HG02981 (cell line): Measurements from ENCODE around the gene ZBTB43.
A peak's percentile ranks its signal among the peaks of the same experiment; 100 is the strongest.
"Not testable (repeated sequence)": the region's sequence is repeated elsewhere in the genome, so short reads cannot be mapped to it uniquely, and the experiment has no call there.

ENCODE experiments used
- ATAC-seq: cut with Tn5 transposase; IDR thresholded peaks from one replicate; pipeline ENCODE4 v1.9.1; 2021; ENCODE audit warnings: mild to moderate bottlenecking, moderate library complexity; ENCODE audit not compliant: unreplicated experiment

Gene ZBTB43

DNA sequence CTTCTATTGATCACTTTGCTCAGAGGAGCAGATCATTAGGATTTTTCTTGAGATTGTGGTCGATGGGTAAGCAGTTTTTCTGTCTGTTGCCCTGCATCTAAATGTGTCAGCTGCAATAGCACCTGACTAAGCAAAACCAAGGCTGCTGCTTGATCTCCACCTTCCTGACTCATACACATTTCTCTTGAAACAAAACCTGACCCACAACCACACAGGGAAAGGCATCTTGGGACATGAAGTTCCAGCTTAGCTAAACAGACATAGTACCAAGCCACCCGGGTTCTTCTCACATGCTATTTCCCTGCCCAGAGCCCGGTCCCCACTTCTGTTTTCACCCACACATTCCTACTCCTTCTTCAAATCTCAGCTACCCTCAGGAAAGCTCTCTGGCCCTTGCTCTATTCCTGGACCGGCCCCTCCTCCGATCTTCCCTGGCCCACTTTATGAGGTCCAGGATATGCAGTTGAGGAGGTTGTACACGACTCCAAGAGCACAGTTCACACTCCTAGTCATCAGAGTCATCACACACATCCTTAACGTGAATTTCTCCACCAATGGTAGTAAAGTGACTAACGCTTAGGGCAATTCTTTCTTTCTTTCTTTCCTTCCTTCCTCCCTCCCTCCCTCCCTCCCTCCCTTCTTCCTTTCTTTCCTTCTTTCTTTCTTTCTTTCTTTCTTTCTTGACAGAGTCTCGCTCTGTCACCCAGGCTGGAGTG lies 16.0 kb upstream of the ZBTB43 start:
- no peak for ATAC-seq

DNA sequence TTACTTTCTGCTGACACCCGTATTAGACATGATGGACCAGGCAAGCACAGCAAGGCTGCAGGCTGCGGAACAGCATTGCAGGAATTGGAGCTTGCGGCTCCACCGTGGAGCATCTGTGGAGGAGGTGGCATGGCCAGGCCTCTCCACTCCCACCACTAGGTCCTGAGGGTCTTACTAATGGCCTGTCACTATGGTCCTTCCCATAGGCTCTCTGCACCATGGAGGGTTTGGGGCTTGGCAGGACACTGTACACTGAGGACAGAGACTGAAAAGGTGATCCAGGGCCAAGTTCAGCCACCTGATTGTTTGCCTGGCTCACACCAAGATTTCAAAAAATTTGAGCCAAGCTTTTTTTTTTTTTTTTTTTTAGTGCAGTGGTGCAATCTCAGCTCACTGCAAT lies 14.3 kb upstream of the ZBTB43 start:
- ATAC-seq = no peak

DNA sequence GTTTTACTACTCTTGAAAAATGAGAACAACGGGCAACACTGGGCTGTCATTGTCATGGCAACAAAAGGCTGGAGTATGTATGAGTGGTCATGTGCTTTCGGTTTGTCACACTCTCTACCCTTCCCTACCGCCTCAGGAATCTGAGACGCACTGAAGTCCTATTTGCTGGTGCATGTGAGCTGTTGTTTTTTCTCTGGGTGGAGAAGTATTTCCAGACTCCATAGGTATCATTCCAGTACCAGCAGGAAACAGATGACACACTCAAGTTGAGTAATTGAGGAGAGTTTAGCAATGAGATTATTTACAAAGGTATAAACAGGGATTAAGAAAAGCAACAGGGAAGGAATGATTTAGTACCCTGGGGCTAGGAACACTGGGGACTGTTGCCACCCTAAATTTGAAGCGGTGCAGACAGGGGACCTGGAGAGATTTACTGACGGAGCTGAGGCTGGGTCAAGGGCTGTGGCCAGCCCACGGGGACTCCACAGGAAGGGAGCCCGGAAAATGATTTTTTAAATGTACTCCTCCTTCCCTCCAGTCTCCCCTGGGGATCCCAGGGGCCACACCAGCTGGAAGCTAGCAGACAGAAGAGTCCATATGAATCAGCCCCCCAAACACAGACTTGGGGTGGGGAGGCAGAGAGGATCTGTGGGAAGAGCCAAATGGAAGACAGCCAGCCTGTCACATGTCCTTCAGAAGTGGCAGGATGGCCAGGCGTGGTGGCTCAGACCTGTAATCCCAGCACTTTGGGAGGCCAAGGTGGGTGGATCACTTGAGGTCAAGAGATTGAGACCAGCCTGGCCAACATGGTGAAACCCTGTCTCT lies 13.2 kb upstream of the ZBTB43 start:
- no peak for ATAC-seq

DNA sequence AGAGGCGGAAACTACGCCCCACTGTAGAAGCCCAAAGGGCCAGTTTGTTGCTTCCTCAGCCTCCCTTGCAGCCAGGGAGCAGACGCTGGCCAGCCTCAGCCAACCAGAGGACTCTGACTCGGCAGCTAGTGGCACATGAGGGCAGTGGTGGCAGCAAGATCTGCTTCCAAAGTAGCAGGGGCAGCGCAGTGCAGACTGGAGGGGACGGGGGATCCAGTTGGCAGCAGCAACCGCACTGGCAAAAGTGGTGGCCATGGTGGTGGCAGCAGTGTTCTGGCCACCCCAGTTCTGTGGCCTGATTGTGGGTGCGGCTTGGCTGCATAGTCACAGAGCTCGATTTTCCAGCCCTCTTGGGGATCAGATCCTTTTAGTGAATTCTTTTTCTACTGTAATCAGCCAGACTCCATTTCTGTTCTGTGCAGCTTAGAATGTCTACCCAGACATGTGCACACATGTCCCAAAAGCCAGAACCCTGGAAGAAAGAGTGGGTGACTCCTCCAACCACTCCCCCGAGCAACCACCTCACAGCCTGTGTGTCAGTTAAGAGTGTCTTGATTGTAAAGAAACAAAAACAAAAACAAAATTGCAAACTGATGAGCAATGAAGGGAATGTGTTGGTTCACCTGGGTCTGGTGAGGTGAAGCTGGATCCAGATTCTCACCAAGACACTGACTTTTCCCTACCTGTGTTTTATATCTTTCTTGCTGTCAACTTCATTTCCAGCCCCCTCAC lies 11.0 kb upstream of the ZBTB43 start:
- ATAC-seq = no peak

DNA sequence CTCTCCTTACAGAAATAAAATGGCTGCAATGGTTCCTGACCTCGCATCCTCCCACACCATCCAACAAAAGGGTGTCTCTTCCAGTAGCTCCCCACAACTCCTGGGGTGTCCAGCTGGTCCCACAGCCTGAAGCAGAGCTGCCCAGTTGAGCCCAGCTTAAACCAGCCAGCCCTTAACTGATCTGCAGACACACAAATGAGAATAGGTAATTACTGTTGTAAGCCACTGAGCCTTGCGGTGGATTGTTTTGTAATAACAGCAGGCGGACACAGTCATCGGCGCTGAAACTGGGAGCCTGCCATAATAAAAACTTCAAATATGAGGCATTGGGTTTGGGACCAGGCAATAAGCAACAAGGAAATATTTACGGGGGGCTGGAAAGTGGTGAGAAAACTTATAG lies 10.4 kb upstream of the ZBTB43 start:
- ATAC-seq = no peak

DNA sequence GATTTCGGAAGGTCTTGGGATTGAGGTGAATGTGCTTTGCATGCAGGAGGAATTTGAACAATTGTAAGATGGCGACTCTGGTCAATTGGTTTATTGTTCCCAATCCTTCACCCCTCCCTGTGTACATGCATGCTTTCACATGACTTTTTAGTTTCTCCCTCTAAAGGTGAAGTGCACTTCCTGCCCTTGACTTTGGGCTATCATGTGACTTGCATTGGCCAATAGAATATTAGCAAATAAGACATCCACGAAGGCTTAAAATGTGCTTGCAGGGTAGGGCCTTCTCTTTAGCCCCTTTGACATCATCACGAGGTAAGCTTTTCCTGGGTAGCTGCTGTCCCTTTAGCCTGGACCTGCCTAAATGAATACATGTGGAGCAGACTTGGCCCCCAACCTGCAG lies 8.1 kb upstream of the ZBTB43 start:
- ATAC-seq = no peak

DNA sequence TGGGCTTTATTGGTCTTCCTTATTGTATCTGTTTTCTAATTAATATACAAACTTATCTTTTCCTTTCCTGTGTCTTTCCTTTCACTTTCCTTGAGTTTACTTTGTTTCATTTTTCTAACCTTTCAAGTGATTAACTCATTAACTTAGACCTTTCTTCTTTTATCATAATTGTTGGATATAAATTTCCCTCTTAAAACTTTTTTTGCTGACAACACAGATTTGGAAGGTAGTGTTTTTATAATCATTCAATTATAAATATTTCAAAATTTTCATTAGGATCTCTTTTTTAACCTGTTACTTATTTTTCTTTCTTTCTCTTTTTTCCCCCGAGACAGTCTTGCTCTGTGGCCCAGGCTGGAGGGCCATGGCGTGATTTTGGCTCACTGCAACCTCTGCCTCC lies 6.9 kb upstream of the ZBTB43 start:
- no peak for ATAC-seq

DNA sequence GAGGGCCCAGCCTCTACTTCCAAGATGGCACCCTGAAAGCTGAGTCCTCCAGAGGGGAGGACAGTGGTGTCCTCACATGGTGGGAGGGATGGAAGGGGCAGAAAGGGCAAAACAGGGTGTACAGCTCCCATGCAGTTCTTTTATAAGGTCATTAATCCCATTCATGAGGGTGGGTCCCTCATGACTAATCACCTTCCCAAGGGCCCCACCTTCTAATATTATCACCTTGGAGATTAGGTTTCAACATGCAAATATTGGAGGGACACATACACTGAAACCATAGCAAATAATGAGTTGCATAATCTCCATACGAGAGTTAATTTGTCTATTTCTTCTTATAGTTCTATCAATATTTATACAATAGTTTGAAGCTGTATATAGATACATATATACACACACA lies 5.8 kb upstream of the ZBTB43 start:
- no peak for ATAC-seq

DNA sequence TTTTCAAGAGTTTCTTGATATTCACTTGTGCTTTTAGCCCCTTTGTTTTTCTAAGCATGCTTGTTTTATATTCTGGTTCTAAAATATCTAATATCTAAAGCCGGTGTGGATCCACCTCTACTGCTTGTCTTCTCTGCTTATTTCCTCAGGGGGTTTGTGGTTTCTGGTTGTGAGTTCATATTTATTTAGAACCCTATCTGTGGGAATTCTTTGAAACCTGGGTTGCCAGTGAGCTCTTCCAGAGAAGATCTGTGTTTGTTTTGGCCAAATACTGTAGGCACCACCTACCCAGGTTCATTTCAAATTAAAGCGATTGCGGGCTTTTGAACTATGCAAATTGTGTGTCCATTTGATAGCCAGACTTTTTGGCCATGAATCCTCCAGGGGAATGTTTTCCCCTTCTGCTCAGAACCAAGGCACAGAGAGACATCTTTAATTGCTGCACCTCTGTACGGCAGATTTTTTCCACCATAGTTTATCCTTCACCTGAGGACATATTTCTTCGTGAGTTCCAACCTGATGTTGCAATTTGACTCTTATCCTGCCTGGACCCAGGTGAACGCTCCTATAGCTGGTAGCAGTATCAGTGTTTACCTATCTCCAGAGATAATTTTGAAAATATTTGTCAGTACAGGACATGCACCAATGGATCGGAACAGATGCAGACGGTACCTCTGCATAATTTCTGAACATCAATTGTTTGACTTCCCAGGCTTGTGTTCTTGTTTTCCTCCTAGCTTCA lies 2.4 kb upstream of the ZBTB43 start:
- no peak for ATAC-seq

DNA sequence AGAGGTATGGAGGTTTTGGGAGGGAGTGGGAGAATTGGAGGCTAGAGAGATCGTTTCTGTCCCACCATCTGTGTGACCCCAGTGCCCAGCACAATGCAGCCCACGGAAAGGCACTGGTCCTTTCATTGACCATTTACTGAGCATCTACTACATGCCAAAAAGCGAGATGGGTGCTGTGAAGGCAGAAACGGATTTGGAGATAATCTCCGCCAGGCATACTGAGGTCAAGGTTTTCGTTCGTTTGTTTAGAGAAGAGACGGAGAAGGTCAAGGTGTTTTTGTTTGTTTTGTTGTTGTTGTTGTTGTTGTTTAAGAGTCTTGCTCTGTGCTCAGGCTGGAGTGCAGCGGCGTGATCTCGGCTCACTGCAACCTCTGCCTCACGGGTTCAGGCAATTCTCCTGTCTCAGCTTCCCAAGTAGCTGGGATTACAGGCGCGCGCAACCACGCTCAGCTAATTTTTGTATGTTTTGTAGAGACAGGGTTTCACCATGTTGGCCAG lies 593 bp upstream of the ZBTB43 start:
- no peak for ATAC-seq

DNA sequence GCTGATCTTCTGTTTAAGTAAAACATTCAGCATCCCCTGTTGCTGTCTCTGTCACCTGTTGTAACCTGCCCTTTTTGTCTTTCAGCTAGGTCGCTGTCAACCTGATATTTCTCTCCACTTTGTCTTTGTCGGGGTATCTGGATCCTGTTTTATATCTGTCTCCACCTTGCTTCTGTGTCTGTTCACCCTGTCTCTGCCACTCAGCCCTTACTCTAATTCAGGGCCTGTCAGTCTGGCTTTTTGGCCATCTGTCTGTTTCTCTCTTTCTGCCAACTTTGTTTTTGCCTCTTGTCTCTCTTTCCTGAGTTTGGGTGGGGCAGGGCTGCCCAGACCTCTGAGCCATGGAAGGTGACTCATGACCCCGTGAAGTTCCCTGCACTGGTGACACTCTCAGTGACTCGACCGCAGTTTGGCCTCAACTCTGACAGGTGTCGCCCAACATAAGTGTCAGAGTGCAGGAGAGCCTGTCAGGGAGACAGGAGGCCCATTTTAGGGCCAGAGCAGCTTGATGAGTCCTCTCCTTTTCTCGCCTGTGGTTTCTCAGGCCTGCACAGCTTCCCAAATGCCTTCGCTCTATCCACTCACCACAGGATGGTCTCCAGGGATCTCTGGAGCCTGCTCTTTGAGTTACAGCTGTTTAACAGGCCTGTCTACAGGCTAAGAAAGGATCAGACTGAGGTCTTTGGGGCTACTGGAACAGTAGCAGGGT lies 868 bp downstream of the ZBTB43 start:
- ATAC-seq = peak; percentile 78

DNA sequence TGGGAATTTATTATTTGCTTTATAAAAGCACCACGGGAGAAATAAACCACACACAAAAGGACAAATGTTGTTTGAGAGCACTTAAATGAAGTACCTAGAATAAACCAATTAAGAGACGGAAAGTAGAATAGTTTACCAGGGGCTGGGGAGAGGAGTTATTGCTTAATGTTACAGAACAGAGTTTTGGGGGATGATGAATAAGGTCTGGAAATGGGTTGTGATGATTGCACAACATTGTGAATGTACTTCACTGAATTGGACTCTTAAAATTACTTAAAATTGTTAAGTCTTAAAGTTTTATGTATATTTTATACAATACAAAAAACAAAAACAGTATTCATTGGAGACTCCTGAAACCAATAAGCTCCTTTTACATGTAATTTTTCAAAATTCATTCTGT lies 1.5 kb downstream of the ZBTB43 start:
- ATAC-seq = no peak

DNA sequence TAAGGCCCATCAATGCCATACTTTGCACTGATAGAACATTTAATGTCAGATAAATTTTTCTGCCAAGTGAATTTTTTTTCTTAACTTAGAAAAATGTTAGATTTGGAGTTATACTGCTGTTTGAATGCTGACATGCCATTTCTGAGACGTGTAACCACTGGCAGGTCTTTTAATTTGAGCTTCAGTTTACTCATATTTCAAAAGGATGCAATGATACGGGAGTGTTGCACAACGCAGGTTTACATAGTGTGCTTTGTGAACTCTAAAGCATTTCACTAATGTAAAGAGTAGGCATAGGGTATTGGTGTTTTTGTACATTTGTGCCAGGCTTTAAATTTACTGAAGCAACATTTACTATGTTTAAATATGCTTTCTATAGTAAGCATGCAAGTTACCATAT lies 4.2 kb downstream of the ZBTB43 start:
- no peak for ATAC-seq

DNA sequence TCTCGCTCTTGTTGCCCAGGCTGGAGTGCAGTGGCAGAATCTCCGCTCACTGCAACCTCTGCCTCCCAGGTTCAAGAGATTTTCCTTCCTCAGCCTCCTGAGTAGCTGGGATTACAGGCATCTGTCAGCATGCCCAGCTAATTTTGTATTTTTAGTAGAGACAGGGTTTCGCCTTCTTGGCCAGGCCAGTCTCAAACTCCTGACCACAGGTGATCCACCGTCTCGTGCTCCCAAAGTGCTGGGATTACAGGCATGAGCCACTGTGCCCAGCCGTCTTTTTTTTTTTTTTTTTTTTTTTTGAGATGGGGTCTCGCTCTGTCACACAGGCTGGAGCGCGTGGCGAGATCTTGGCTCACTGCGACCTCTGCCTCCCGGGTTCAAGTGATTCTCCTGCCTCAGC lies 5.4 kb downstream of the ZBTB43 start:
- ATAC-seq = not testable (repeated sequence)

DNA sequence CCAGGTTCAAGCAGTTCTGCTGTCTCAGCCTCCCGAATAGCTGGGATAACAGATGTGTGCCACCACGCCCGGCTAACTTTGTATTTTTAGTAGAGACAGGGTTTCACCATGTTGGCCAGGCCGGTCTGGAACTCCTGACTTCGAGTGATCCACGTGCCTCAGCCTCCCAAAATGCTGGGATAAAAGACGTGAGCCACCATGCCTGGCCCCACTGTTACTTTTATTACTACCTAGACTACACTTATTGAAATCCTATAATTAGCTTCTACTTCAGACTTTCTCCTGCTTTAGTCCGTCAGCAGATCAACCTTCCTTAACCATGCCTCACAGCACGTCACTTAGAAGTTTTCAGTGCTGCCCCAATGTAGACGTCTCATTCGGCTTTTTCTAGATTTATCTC lies 8.2 kb downstream of the ZBTB43 start:
- no peak for ATAC-seq

DNA sequence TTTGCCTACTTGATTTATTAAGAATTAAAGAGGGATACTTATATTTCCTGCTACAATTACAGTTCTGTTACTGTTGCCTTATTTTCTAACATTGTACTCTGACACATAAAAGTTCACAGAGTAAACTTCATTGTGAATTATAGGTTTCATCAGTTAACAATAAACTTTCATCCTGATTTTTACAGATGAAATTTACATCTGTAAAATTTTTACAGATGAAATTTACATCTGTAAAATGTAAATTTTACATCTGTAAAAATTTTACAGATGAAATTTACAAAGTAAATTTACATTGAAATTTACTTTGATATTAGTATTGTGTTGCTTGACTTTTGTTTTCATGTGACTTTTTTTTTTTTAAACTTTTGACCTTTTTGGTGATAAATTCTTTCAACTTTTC lies 9.3 kb downstream of the ZBTB43 start:
- ATAC-seq = no peak

DNA sequence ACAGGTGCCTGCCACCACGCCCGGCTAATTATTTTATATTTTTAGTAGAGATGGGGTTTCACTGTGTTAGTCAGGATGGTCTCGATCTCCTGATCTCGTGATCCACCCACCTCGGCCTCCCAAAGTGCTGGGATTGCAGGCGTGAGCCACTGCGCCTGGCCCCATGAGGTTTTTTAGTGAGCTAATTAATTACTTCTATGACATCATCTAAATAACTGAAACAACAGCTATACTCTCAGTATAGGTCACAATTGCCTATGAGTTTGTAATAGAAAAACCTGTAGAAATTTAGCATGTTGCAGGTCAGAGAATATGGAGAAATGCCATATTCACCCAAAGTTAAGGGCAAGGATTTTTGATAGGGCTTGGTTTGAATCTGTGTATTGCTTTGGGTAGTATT lies 12.8 kb downstream of the ZBTB43 start:
- not testable (repeated sequence) for ATAC-seq

DNA sequence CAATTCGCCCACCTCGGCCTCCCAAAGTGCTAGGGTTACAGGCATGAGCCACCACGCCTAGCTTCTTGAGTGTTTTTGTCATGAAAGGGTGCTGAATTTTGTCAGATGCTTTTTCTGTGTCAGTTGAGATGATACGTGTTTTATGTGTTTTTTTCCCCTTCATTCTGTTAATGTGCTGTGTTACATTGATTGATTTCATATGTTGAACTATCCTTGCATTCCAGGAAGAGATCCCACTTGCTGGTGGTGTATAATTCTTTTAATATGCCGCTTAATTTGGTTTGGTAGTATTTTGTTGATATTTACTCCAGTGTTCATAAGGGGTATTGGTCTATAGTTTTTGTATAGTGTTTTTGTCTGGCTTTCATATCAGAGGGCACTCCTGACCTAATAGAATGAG lies 13.6 kb downstream of the ZBTB43 start:
- no peak for ATAC-seq

DNA sequence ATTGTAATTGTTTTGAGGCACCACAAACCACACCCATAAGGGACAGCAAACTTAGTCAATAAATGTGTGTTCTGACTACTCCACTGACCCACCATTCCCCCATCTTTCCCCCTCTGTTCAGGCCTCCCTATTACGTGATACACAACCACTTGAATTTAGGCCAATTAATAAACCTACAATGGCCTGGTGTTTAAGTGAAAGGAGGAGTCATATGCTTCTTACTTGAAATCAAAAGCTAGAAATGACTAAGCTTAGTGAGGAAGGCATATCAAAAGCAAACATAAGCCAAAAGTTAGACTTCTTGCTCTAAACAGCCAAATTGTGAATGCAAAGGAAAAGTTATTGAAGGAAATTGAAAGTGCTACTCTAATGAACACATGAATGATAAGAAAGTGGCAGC lies 14.6 kb downstream of the ZBTB43 start:
- ATAC-seq = no peak

DNA sequence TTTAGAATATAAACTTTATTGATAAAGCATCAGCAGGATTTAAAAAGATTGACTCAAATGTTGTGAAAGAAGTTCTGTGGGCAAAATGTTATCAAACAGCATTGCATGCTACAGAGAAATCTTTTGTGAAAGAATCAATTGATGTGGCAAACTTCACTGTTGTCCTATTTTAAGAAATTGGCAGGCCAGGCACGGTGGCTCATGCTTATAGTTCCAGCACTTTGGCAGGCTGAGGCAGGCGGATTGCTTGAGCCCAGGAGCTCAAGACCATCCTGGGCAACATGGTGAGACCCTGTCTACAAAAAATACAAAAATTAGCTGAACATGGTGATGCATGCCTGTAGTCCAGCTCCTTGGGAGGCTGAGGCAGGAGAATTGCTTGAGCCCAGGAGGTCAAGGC lies 17.4 kb downstream of the ZBTB43 start:
- no peak for ATAC-seq
